Neural progenitor cell (in vitro differentiated cells): ENCODE data around the gene SERPIND1.

ENCODE experiments used
- EZH2 ChIP-seq: fragments of 200-600 bp; sonication (generic); IDR thresholded peaks from 2 replicates; pipeline ENCODE4 v1.6.1; 2017; ENCODE audit warnings: antibody characterized with exemption, mild to moderate bottlenecking, moderate library complexity
- EZH2phosphoT487 ChIP-seq: fragments of 200-600 bp; sonication (generic); IDR thresholded peaks from 2 replicates; pipeline ENCODE4 v1.6.1; 2017; ENCODE audit warnings: antibody characterized with exemption
- TF ChIP-seq, protein P1 (sequence below): fragments of 200-600 bp; sonication (generic); IDR thresholded peaks from 2 replicates; pipeline ENCODE4 v1.5.1; 2017; ENCODE audit warnings: antibody characterized with exemption, mild to moderate bottlenecking

DNA sequence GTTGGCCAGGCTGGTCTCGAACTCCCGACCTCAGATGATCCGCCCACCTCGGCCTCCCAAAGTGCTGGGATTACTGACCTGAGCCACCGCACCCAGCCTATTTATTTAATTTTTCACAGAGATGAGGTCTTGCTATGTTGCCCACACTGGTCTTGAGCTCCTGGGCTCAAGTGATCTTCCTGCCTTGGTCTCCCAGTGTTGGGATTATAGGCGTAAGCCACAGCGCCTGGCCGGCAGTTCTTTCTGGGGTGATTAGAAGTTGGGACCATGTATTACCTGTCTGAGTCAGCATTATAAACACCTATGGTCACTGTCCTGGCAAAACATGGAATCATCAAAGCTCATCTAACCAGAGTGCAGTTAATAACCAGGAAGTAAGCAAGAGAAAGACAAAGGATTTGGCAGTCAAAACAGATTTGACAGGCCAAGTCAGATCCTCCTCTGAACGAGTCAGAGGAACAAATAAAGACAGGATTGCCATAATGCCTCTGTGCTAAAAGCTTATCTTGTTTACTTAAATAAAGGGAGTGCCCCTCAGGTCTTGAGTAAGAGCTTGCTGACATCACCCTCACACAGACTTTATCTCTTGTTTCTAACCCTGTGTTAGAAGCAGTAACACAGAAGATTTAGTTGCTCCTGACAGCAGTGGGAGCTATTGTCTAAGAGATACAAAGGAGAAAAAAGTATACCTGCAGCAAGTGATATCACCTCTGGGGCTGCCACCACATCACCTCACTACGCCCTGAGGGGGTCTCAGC lies 3.7 kb downstream of the SERPIND1 start:
- TF ChIP-seq, protein P1, sequence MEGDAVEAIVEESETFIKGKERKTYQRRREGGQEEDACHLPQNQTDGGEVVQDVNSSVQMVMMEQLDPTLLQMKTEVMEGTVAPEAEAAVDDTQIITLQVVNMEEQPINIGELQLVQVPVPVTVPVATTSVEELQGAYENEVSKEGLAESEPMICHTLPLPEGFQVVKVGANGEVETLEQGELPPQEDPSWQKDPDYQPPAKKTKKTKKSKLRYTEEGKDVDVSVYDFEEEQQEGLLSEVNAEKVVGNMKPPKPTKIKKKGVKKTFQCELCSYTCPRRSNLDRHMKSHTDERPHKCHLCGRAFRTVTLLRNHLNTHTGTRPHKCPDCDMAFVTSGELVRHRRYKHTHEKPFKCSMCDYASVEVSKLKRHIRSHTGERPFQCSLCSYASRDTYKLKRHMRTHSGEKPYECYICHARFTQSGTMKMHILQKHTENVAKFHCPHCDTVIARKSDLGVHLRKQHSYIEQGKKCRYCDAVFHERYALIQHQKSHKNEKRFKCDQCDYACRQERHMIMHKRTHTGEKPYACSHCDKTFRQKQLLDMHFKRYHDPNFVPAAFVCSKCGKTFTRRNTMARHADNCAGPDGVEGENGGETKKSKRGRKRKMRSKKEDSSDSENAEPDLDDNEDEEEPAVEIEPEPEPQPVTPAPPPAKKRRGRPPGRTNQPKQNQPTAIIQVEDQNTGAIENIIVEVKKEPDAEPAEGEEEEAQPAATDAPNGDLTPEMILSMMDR, result no peak
- TF ChIP-seq EZH2phosphoT487 (no peak), EZH2 (no peak)
